ENCODE measurements around the gene NPPB. TPM values are rescaled to one million over a fixed set of nuclear protein-coding genes. Genes with fewer than 3 reads are reported as not detected.
A peak's percentile ranks its signal among the peaks of the same experiment; 100 is the strongest.

NPPB gene
- total and polyA plus RNA-seq, 9 of the 15 experiments (the other 6 are each of a cell fraction or from before 2014, with no cell fraction given), result not detected

- no peak overlapping the region for H2AFZ ChIP-seq (ENCODE audit: low read depth, low read length)
- no peak for DNase-seq (ENCODE audit: extremely low read depth in 1 of 4, low spot score in 3 of 4)
- intact Hi-C loops (cut with micrococcal nuclease) (no loop called here), in situ Hi-C loops (cut with MboI) (no loop called here)
- no peaks in the 10 kb centered on the region for H3K9me1 ChIP-seq (ENCODE audit: control insufficient read depth, insufficient read depth, low read length)
- H3K36me3 ChIP-seq (ENCODE audit: control insufficient read depth, insufficient read depth, low read length), result no peaks in the 10 kb centered on the region
- H3K9me3 ChIP-seq (replicated peaks; ENCODE audit: control insufficient read depth, insufficient read depth, low read depth, low read length), result no peaks in the 10 kb centered on the region
- no peak for FAIRE-seq
- H3K4me3 ChIP-seq, result no peak overlapping the region
- peaks cover 4 to 13% of the 10 kb centered on the region in 2 experiments; a peak in 4 of 5 replicates for H3K4me1 ChIP-seq (replicated peaks in 1 of 2; ENCODE audit: control insufficient read depth in 2 of 2, insufficient read depth in 2 of 2, low read length in 2 of 2)
- H3K27ac ChIP-seq (ENCODE audit: extremely low read depth, low read depth, low read length), result no peak overlapping the region
- BruUV-seq (replicated peaks), result no TSS peak
- TF ChIP-seq NBN (IDR thresholded peaks at IDR 0.05; ENCODE audit: low read depth), result no peak
- 0 out of 4 replicates have a peak, but pooled peaks of 1 of the 2 experiments have one; percentile 2 for TF ChIP-seq RAD21 (CRISPR knock-in tag; conservative IDR thresholded peaks at IDR 0.05 in 1 of 2, IDR thresholded peaks at IDR 0.05 in 1 of 2)
- WGBS (ENCODE audit: insufficient coverage, low coverage, missing lambda C conversion rate), result 14% methylated on average over 5 of the region's 5 CpGs
- CTCF ChIA-PET (ENCODE audit: low intra/inter-chr PET ratio), result interaction anchor here (0.6 kb wide), 1 partner anchor 21 kb away, joined by 4 read pairs; no protein-coding TSS in a partner anchor
- H3K27me3 ChIP-seq (ENCODE audit: control insufficient read depth in 2 of 2, insufficient read depth in 2 of 2, low read length in 2 of 2), result peaks cover 8 to 9% of the 10 kb centered on the region in 2 experiments; a peak in 4 of 5 replicates
- peak; percentile 19 for ATAC-seq
- no peaks in the 10 kb centered on the region for H3K79me2 ChIP-seq (ENCODE audit: control insufficient read depth, insufficient read depth, low read length)
- no peaks in the 10 kb centered on the region for H4K20me1 ChIP-seq (replicated peaks; ENCODE audit: control insufficient read depth, insufficient read depth, low read length)
- H3K9ac ChIP-seq (ENCODE audit: insufficient read depth in 1 of 2, low read depth in 2 of 2, low read length in 2 of 2), result no peak overlapping the region
- H3K4me2 ChIP-seq (ENCODE audit: insufficient read depth, low read length), result no peak overlapping the region
- POLR2A ChIA-PET, result interaction anchor here (1.4 to 8.2 kb wide), 3 partner anchors 10 to 40 kb away, joined by 5 to 114 read pairs (median 11); no protein-coding TSS in a partner anchor
Observed at GRCh38 chr1:11869650-11870207, 11.0 kb upstream of the NPPB start.

DNA sequence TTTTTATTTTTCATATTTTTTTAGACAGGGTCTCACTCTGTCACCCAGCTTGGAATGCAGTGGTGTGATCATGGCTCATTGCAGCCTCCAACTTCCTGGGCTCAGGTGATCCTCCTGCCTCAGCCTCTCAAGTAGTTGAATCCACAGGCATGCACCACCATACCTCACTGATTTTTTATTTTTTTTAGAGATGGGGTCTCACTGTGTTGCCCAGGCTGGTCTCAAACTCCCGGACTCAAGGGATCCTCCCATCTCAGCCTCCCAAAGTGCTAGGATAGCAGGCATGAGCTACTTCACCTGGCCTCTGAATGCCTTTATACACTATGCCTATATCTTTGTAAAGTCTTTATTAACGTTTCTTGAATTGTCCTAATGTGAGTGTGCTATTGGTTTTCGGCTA, 10.4 kb upstream of the NPPB start:
- H3K27me3 ChIP-seq (ENCODE audit: control insufficient read depth in 2 of 2, insufficient read depth in 2 of 2, low read length in 2 of 2), result peaks cover 8 to 9% of the 10 kb centered on the region in 2 experiments; a peak in 4 of 5 replicates
- no peak overlapping the region for H2AFZ ChIP-seq (ENCODE audit: low read depth, low read length)
- in situ Hi-C loops (cut with MboI) (no loop called here), intact Hi-C loops (cut with micrococcal nuclease) (no loop called here)
- TF ChIP-seq, protein P1, sequence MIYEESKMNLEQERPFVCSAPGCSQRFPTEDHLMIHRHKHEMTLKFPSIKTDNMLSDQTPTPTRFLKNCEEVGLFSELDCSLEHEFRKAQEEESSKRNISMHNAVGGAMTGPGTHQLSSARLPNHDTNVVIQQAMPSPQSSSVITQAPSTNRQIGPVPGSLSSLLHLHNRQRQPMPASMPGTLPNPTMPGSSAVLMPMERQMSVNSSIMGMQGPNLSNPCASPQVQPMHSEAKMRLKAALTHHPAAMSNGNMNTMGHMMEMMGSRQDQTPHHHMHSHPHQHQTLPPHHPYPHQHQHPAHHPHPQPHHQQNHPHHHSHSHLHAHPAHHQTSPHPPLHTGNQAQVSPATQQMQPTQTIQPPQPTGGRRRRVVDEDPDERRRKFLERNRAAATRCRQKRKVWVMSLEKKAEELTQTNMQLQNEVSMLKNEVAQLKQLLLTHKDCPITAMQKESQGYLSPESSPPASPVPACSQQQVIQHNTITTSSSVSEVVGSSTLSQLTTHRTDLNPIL (CRISPR knock-in tag; IDR thresholded peaks at IDR 0.05), result no peak
- TF ChIP-seq ZNF121 (CRISPR knock-in tag; conservative IDR thresholded peaks at IDR 0.05) (peak; percentile 58), TBP (optimal IDR thresholded peaks at IDR 0.05; ENCODE audit: low read depth, low read length) (no peak)
- no peak overlapping the region for H3K27ac ChIP-seq (ENCODE audit: extremely low read depth, low read depth, low read length)
- H3K9ac ChIP-seq (ENCODE audit: insufficient read depth in 1 of 2, low read depth in 2 of 2, low read length in 2 of 2), result no peak overlapping the region
- no peaks in the 10 kb centered on the region for H3K79me2 ChIP-seq (ENCODE audit: control insufficient read depth, insufficient read depth, low read length)
- H3K36me3 ChIP-seq (ENCODE audit: control insufficient read depth, insufficient read depth, low read length), result no peaks in the 10 kb centered on the region
- ChIA-PET POLR2A (interaction anchor here (0.5 to 8.2 kb wide), 5 partner anchors 11 to 72 kb away, joined by 3 to 114 read pairs (median 5); no protein-coding TSS in a partner anchor), CTCF (ENCODE audit: low intra/inter-chr PET ratio) (no interaction called here)
- peaks cover 4 to 8% of the 10 kb centered on the region in 2 experiments; a peak in 4 of 5 replicates for H3K4me1 ChIP-seq (replicated peaks in 1 of 2; ENCODE audit: control insufficient read depth in 2 of 2, insufficient read depth in 2 of 2, low read length in 2 of 2)
- no peaks in the 10 kb centered on the region for H3K9me1 ChIP-seq (ENCODE audit: control insufficient read depth, insufficient read depth, low read length)
- no TSS peak for BruUV-seq (replicated peaks)
- no peak overlapping the region for H3K4me3 ChIP-seq
- H3K4me2 ChIP-seq (ENCODE audit: insufficient read depth, low read length), result no peak overlapping the region
- H3K9me3 ChIP-seq (replicated peaks; ENCODE audit: control insufficient read depth, insufficient read depth, low read depth, low read length), result no peaks in the 10 kb centered on the region
- 7% methylated on average over 3 of the region's 3 CpGs for WGBS (ENCODE audit: insufficient coverage, low coverage, missing lambda C conversion rate)
- no peak for DNase-seq (ENCODE audit: extremely low read depth in 1 of 4, low spot score in 3 of 4)
- no peak for ATAC-seq
- FAIRE-seq, result no peak
- H4K20me1 ChIP-seq (replicated peaks; ENCODE audit: control insufficient read depth, insufficient read depth, low read length), result no peaks in the 10 kb centered on the region

Measured in K562 (cell line).